H1 (cell line): ENCODE data around the gene CHPT1. TPM values are rescaled to one million over a fixed set of nuclear protein-coding genes. Genes with fewer than 3 reads are reported as not detected.

Source experiments
- CTCF ChIA-PET: fragments of 300-600 bp; sonication (Branson Sonifier 250); formaldehyde crosslinking; loops from one replicate; lab custom pipeline; 2021; ENCODE audit not compliant: partially characterized antibody; lab: Charles Lee
- POLR2A ChIA-PET: fragments of 300-600 bp; sonication (Branson Sonifier 250); formaldehyde crosslinking; loops from one replicate; lab custom pipeline; 2021; ENCODE audit warnings: inconsistent platforms; ENCODE audit not compliant: partially characterized antibody; lab: Charles Lee
- DNase-seq, 2 experiments: peaks; one replicate each; pipeline versions ENCODE4 v3.0.0 to v3.0.0-alpha.2; 2010 to 2022; ENCODE audit warnings: low spot score in 2 of 2, low read depth in 1 of 2, mixed read lengths in 1 of 2
- FAIRE-seq: peaks from 2 replicates; lab custom pipeline; 2011; peaks lifted over from hg19 to GRCh38; lab: Jason Lieb, UNC
- H2AFZ ChIP-seq: 2 replicates; pipeline ENCODE4 v1.8.1; 2012; ENCODE audit warnings: low read length, inconsistent platforms
- H2AK5ac ChIP-seq: 2 replicates; pipeline ENCODE4 v1.6.1; 2013; ENCODE audit warnings: low read depth, low read length
- H2BK120ac ChIP-seq: replicated peaks from 2 replicates; pipeline ENCODE3; 2013; ENCODE audit warnings: low read depth, low read length, inconsistent platforms
- H2BK12ac ChIP-seq: 2 replicates; pipeline ENCODE4 v1.6.1; 2013; ENCODE audit warnings: low read depth, low read length
- H2BK15ac ChIP-seq: 2 replicates; pipeline ENCODE4 v1.6.1; 2013; ENCODE audit warnings: low read length
- H2BK20ac ChIP-seq: 2 replicates; pipeline ENCODE4 v1.6.1; 2013; ENCODE audit warnings: low read length
- H2BK5ac ChIP-seq: 2 replicates; pipeline ENCODE4 v1.6.1; 2013; ENCODE audit warnings: low read depth, low read length
- H3K14ac ChIP-seq: 2 replicates; pipeline ENCODE4 v1.6.1; 2013; ENCODE audit warnings: inconsistent platforms; ENCODE audit not compliant: insufficient read length
- H3K18ac ChIP-seq: 2 replicates; pipeline ENCODE4 v1.6.1; 2013; ENCODE audit warnings: low read length; ENCODE audit errors: extremely low read depth
- H3K23ac ChIP-seq: 2 replicates; pipeline ENCODE4 v1.6.1; 2013; ENCODE audit warnings: inconsistent platforms; ENCODE audit not compliant: insufficient read length
- H3K23me2 ChIP-seq: 2 replicates; pipeline ENCODE4 v1.6.1; 2013; ENCODE audit warnings: low read depth, low read length
- H3K27ac ChIP-seq: 2 replicates; pipeline ENCODE4 v1.6.1; 2011; ENCODE audit warnings: low read depth, low read length, inconsistent platforms
- H3K27me3 ChIP-seq, 4 experiments: replicated peaks in 1 of 4; 1 replicate in 1 of 4; 2 replicates in 3 of 4; pipeline versions ENCODE4 v1.6.1 to v1.8.1; 2011 to 2013; ENCODE audit warnings: low read length in 3 of 4, mild to moderate bottlenecking in 3 of 4, inconsistent platforms in 2 of 4, mixed read lengths in 2 of 4, moderate library complexity in 1 of 4; ENCODE audit not compliant: control insufficient read depth in 3 of 4, insufficient read depth in 3 of 4; ENCODE audit errors: extremely low read depth in 1 of 4
- H3K36me3 ChIP-seq, 4 experiments: 2 replicates each; pipeline versions ENCODE4 v1.6.1 to v1.8.1; 2011 to 2013; ENCODE audit warnings: mild to moderate bottlenecking in 4 of 4, low read length in 3 of 4, moderate library complexity in 2 of 4, control low read depth in 1 of 4, inconsistent platforms in 1 of 4; ENCODE audit not compliant: insufficient read depth in 4 of 4, control insufficient read depth in 2 of 4
- H3K4ac ChIP-seq: replicated peaks from 2 replicates; pipeline ENCODE3; 2013; ENCODE audit warnings: low read length, low read depth, mixed read lengths, inconsistent platforms; ENCODE audit not compliant: insufficient read length
- H3K4me1 ChIP-seq, 4 experiments: replicated peaks in 1 of 4; 1 replicate in 1 of 4; 2 replicates in 3 of 4; pipeline versions ENCODE4 v1.6.1 to v1.8.1; 2011 to 2013; ENCODE audit warnings: low read length in 3 of 4, inconsistent platforms in 2 of 4, mixed read lengths in 1 of 4; ENCODE audit not compliant: insufficient read depth in 4 of 4, control insufficient read depth in 3 of 4
- H3K4me2 ChIP-seq, 2 experiments: 2 replicates each; pipeline versions ENCODE4 v1.6.1 to v1.8.1; 2011 to 2013; ENCODE audit warnings: low read depth in 2 of 2, low read length in 2 of 2, control low read depth in 1 of 2, inconsistent platforms in 1 of 2, mild to moderate bottlenecking in 1 of 2; ENCODE audit not compliant: insufficient read depth in 1 of 2
- H3K4me3 ChIP-seq, 4 experiments: fragments of 200-600, 300-600 bp in 1 of 4; sonication (generic), shearing (Covaris generic), sonication (Bioruptor Twin) in 1 of 4; 2 replicates each; pipeline versions ENCODE4 v1.5.1 to v1.8.1; 2011 to 2016; ENCODE audit warnings: low read length in 4 of 4, low read depth in 3 of 4, control low read depth in 2 of 4, inconsistent platforms in 2 of 4, mild to moderate bottlenecking in 2 of 4, mixed read lengths in 1 of 4, moderate library complexity in 1 of 4; ENCODE audit not compliant: insufficient read depth in 2 of 4; ENCODE audit errors: extremely low read depth in 1 of 4
- H3K56ac ChIP-seq: replicated peaks from 2 replicates; pipeline ENCODE3; 2013; ENCODE audit warnings: low read depth, mild to moderate bottlenecking, mixed read lengths, low read length, inconsistent platforms; ENCODE audit not compliant: insufficient read length
- H3K79me1 ChIP-seq: 2 replicates; pipeline ENCODE4 v1.6.1; 2013; ENCODE audit warnings: low read depth, low read length, control low read depth
- H3K79me2 ChIP-seq, 2 experiments: 2 replicates each; pipeline versions ENCODE4 v1.6.1 to v1.8.1; 2012 to 2013; ENCODE audit warnings: low read length in 2 of 2, mild to moderate bottlenecking in 2 of 2, inconsistent platforms in 1 of 2; ENCODE audit not compliant: insufficient read depth in 2 of 2, control insufficient read depth in 1 of 2
- H3K9ac ChIP-seq, 4 experiments: replicated peaks in 1 of 4; 1 replicate in 1 of 4; 2 replicates in 3 of 4; pipeline versions ENCODE4 v1.6.1 to v1.8.1; 2011 to 2013; ENCODE audit warnings: low read depth in 3 of 4, low read length in 3 of 4, control low read depth in 2 of 4, mild to moderate bottlenecking in 2 of 4, moderate library complexity in 2 of 4, inconsistent platforms in 1 of 4; ENCODE audit errors: extremely low read depth in 1 of 4
- H3K9me3 ChIP-seq, 2 experiments: 2 replicates each; pipeline versions ENCODE4 v1.6.1 to v1.8.1; 2012 to 2013; ENCODE audit warnings: mild to moderate bottlenecking in 2 of 2, moderate library complexity in 2 of 2, control low read depth in 1 of 2, inconsistent platforms in 1 of 2, low read depth in 1 of 2, low read length in 1 of 2, mixed read lengths in 1 of 2; ENCODE audit not compliant: insufficient read depth in 2 of 2
- H4K20me1 ChIP-seq, 2 experiments: replicated peaks in 1 of 2; 2 replicates each; pipeline versions ENCODE3 to v1.8.1; 2011 to 2013; ENCODE audit warnings: inconsistent platforms in 2 of 2, low read length in 2 of 2, mild to moderate bottlenecking in 1 of 2; ENCODE audit not compliant: insufficient read depth in 2 of 2, control insufficient read depth in 1 of 2
- H4K5ac ChIP-seq: 2 replicates; pipeline ENCODE4 v1.6.1; 2013; ENCODE audit warnings: low read length, low read depth, mixed read lengths, inconsistent platforms; ENCODE audit not compliant: insufficient read length
- H4K8ac ChIP-seq: 2 replicates; pipeline ENCODE4 v1.8.0; 2013; ENCODE audit warnings: mild to moderate bottlenecking, moderate library complexity, low read length, inconsistent platforms; ENCODE audit not compliant: insufficient read depth; ENCODE audit errors: extremely low read depth
- H4K91ac ChIP-seq: replicated peaks from 2 replicates; pipeline ENCODE3; 2013; ENCODE audit warnings: low read length, mixed read lengths, inconsistent platforms; ENCODE audit not compliant: insufficient read length
- ATF2 ChIP-seq: IDR thresholded peaks from 2 replicates; pipeline ENCODE4 v1.6.1; 2012; ENCODE audit warnings: low read length, inconsistent platforms
- BRCA1 ChIP-seq: IDR thresholded peaks from 2 replicates; pipeline ENCODE4 v1.6.1; 2012; ENCODE audit warnings: low read depth, low read length, improper control_type of control experiment
- CEBPB ChIP-seq: IDR thresholded peaks from 2 replicates; pipeline ENCODE4 v1.6.1; 2012; ENCODE audit warnings: low read depth, low read length
- EGR1 ChIP-seq: IDR thresholded peaks from 2 replicates; pipeline ENCODE4 v1.6.1; 2011; ENCODE audit warnings: low read depth, low read length, borderline replicate concordance
- PHF8 ChIP-seq: fragments of 200-600 bp; sonication (generic); conservative IDR thresholded peaks from 2 replicates; pipeline ENCODE4 v1.7.1; 2012; ENCODE audit warnings: low read depth, mild to moderate bottlenecking, inconsistent platforms, low read length, moderate library complexity
- RFX5 ChIP-seq: IDR thresholded peaks from 2 replicates; pipeline ENCODE4 v1.6.1; 2011; ENCODE audit warnings: low read depth, low read length, improper control_type of control experiment, borderline replicate concordance
- RXRA ChIP-seq: IDR thresholded peaks from 2 replicates; pipeline ENCODE4 v1.6.1; 2011; ENCODE audit warnings: low read depth, mild to moderate bottlenecking, low read length, moderate library complexity; ENCODE audit not compliant: insufficient read depth
- SAP30 ChIP-seq: fragments of 300-600 bp; sonication (generic); IDR thresholded peaks from 2 replicates; pipeline ENCODE4 v1.7.1; 2012; ENCODE audit warnings: low read length, moderate library complexity, mild to moderate bottlenecking, inconsistent platforms; ENCODE audit not compliant: insufficient read depth, insufficient replicate concordance
- SIN3A ChIP-seq, 2 experiments: IDR thresholded peaks in 1 of 2; conservative IDR thresholded peaks in 1 of 2; 2 replicates each; pipeline ENCODE4 v1.6.1; 2011 to 2012; ENCODE audit warnings: low read length in 2 of 2, improper control_type of control experiment in 1 of 2, low read depth in 1 of 2, mild to moderate bottlenecking in 1 of 2
- SP1 ChIP-seq: IDR thresholded peaks from 2 replicates; pipeline ENCODE4 v1.6.1; 2011; ENCODE audit warnings: low read depth, low read length
- TAF7 ChIP-seq: optimal IDR thresholded peaks from 2 replicates; pipeline ENCODE3; 2011; ENCODE audit warnings: low read depth, mild to moderate bottlenecking, inconsistent platforms, low read length, moderate library complexity, borderline replicate concordance
- WGBS, 2 experiments: shearing (Covaris generic) in 1 of 2; methylation state at CpG; one replicate each; pipeline versions ENCODE4 v1.1.6 to v1.1.7; 2013 to 2015; ENCODE audit warnings: low lambda C conversion rate in 2 of 2, mixed read lengths in 2 of 2, inconsistent platforms in 1 of 2, low coverage in 1 of 2, missing lambda C conversion rate in 1 of 2; ENCODE audit not compliant: insufficient replicate concordance in 2 of 2, insufficient coverage in 1 of 2, insufficient read length in 1 of 2; ENCODE audit errors: extremely low coverage in 1 of 2, missing lambda C conversion rate in 1 of 2; 5-methylcytosine and 5-hydroxymethylcytosine counted together
- polyA plus RNA-seq, 7 experiments: library from polyadenylated mRNA; depleted of rRNA in 3 of 7; stranded (reverse) in 5 of 7; unstranded in 2 of 7; fragments of >200 nt in 5 of 7; fragments of 200-250 nt in 2 of 7; gene quantifications; 1 replicate in 5 of 7; 2 replicates in 1 of 7; 4 replicates in 1 of 7; pipeline versions ENCODE4 v1.2.1 to v1.2.3, GENCODE V29; 2011 to 2013; ENCODE audit warnings: missing spikeins in 2 of 7, mixed read lengths in 2 of 7
- total RNA-seq: library from RNA; stranded (reverse); fragmentation: NEBNext Ultra II Directional; extraction: Animal tissue kit (Norgen Biotek cat#: 25700); gene quantifications from 2 replicates; pipeline ENCODE4 v1.2.1, GENCODE V29; 2021

CHPT1 gene
- total and polyA plus RNA-seq, 2 of the 8 experiments (the other 6 are each of a cell fraction or from before 2014, with no cell fraction given): 13.3 to 22.5 TPM

DNA sequence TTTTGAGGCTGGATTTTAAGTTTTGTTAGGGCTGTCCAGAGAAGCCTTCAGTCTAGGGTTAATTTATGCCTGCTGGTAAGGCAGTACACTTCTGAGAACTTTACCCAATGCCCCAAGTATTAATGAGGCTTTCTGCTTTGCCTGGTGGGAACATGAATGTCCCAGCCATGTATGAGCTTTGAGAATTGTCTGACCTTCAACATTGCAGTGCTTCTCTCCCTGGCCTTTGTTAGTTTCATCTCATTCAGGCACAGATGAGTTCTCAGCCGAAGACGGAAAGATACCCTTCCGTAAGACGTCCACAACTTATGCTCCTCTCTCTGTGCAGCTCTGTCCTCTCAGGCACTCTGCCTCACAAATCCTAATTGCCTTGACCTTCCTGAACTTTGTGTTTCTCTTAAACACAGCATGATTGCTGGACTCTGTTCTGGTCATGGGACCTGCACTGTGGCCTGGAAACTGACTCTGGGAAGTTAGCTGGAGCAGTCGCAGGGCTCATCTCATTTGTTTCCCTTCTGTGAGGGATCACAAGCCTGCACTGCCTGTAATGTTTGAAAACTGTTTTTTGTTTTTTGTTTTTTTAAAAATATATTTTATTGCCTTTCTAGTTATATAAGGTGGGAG lies 15.7 kb downstream of the CHPT1 start:
- H3K4ac ChIP-seq: no peak overlapping the region
- H3K36me3 ChIP-seq: no peaks in the 10 kb centered on the region
- ChIA-PET CTCF (interaction anchor here (0.5 to 1.2 kb wide), 3 partner anchors 14 to 128 kb away, joined by 3 to 6 read pairs (median 4); no protein-coding TSS in a partner anchor), POLR2A (no interaction called here)
- H4K91ac ChIP-seq: no peak overlapping the region
- H3K4me2 ChIP-seq: no peak overlapping the region
- H3K23me2 ChIP-seq: no peaks in the 10 kb centered on the region
- H4K8ac ChIP-seq: no peak overlapping the region
- H4K20me1 ChIP-seq: no peaks in the 10 kb centered on the region
- H2AFZ ChIP-seq: no peak overlapping the region
- H3K56ac ChIP-seq: no peak overlapping the region
- H3K14ac ChIP-seq: no peak overlapping the region
- H3K4me1 ChIP-seq: peaks cover 0 to 4% (median 0%) of the 10 kb centered on the region in 4 experiments; a peak in 1 of 7 replicates
- H2BK20ac ChIP-seq: no peak overlapping the region
- WGBS, 2 experiments: 94% methylated on average over 5 of the region's 5 CpGs; no CpG with 5 or more reads in 1 of the 2 experiments
- H3K18ac ChIP-seq: no peak overlapping the region
- H3K9me3 ChIP-seq: no peaks in the 10 kb centered on the region
- no peak overlapping the region for H3K27ac ChIP-seq
- H4K5ac ChIP-seq: no peak overlapping the region
- H3K9ac ChIP-seq: no peak overlapping the region
- H3K79me1 ChIP-seq: no peaks in the 10 kb centered on the region; the same call in 1 of the 2 replicates
- H3K79me2 ChIP-seq: peaks cover 0 to 7% of the 10 kb centered on the region in 2 experiments; a peak in 1 of 4 replicates
- FAIRE-seq (no peak), DNase-seq (no peak)
- no peaks in the 10 kb centered on the region for H3K27me3 ChIP-seq
- no peak overlapping the region for H2BK5ac ChIP-seq
- H3K23ac ChIP-seq: no peak overlapping the region
- no peak overlapping the region for H3K4me3 ChIP-seq
- H2AK5ac ChIP-seq: no peak overlapping the region
- no peak overlapping the region for H2BK12ac ChIP-seq
- no peak overlapping the region for H2BK120ac ChIP-seq
- no peak overlapping the region for H2BK15ac ChIP-seq
- TF ChIP-seq PHF8: no peak
- TF ChIP-seq EGR1: no peak
- no peak for TF ChIP-seq RXRA
- no peak for TF ChIP-seq SP1
- no peak for TF ChIP-seq RFX5
- TF ChIP-seq ATF2: no peak
- TF ChIP-seq SIN3A (conservative IDR thresholded peaks at IDR 0.05 in 1 of 2, IDR thresholded peaks at IDR 0.05 in 1 of 2; ENCODE audit: low read depth in 1 of 2, low read length in 2 of 2): no peak
- TF ChIP-seq SAP30: no peak
- TF ChIP-seq BRCA1: no peak
- TF ChIP-seq TAF7: no peak
- no peak for TF ChIP-seq CEBPB
